ENCODE measurements around the gene KCNK3. TPM values are rescaled to one million over a fixed set of nuclear protein-coding genes. Genes with fewer than 3 reads are reported as not detected.

The KCNK3 gene
- total RNA-seq, 1 donor from 2014 or later = 6.6 TPM

DNA sequence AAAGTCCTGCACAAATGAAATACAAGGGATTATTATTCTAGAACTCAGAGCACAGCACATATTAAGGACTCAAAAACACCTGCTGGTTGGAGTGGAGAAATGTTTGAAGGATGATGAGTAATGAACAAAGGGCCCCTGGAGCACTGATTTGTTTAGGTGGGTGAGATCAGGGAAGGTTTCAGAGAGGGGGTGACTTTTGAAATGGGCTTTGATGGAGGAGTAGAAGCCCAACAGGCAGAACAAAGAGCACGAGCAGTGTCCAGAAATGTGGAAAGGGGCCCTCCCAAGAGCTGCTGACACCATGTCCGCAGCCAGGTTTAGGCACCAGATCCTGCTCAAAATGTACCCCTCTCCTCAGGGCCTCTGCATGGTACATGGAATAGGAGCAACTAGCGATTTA, 23.8 kb downstream of the KCNK3 start:
- Mint-ChIP-seq H3K9me3 (no peaks in the 10 kb centered on the region), H3K27ac (no peak overlapping the region), H3K4me3 (no peak overlapping the region), H3K36me3 (no peaks in the 10 kb centered on the region), H3K4me1 (peaks cover 35% of the 10 kb centered on the region), H3K27me3 (ENCODE audit: low read depth) (no peaks in the 10 kb centered on the region)
- DNase-seq (ENCODE audit: low spot score in 2 of 2, unreplicated experiment in 2 of 2) = no peak
- no peak for TF ChIP-seq CTCF (IDR thresholded peaks at IDR 0.05; ENCODE audit: unreplicated experiment)

GRCh38 chr2:26716769-26717168, 24.2 kb downstream of the KCNK3 start:
- Mint-ChIP-seq H3K36me3 (no peaks in the 10 kb centered on the region), H3K9me3 (no peaks in the 10 kb centered on the region), H3K4me3 (no peak overlapping the region), H3K27me3 (ENCODE audit: low read depth) (no peaks in the 10 kb centered on the region), H3K4me1 (peaks cover 33% of the 10 kb centered on the region), H3K27ac (no peak overlapping the region)
- TF ChIP-seq CTCF (IDR thresholded peaks at IDR 0.05; ENCODE audit: unreplicated experiment) = no peak
- DNase-seq (ENCODE audit: low spot score in 2 of 2, unreplicated experiment in 2 of 2) = no peak

GRCh38 chr2:26717362-26717761, 24.8 kb downstream of the KCNK3 start:
- TF ChIP-seq CTCF (IDR thresholded peaks at IDR 0.05; ENCODE audit: unreplicated experiment) = no peak
- H3K36me3 Mint-ChIP-seq = no peaks in the 10 kb centered on the region
- H3K27me3 Mint-ChIP-seq (ENCODE audit: low read depth) = no peaks in the 10 kb centered on the region
- no peak for DNase-seq (ENCODE audit: low spot score in 2 of 2, unreplicated experiment in 2 of 2)
- H3K27ac Mint-ChIP-seq = no peak overlapping the region
- peaks cover 28% of the 10 kb centered on the region for H3K4me1 Mint-ChIP-seq
- H3K4me3 Mint-ChIP-seq = no peak overlapping the region
- H3K9me3 Mint-ChIP-seq = no peaks in the 10 kb centered on the region

GRCh38 chr2:26718949-26719686, 26.6 kb downstream of the KCNK3 start:
- no peaks in the 10 kb centered on the region for H3K27me3 Mint-ChIP-seq (ENCODE audit: low read depth)
- H3K27ac Mint-ChIP-seq = peak overlapping the region; percentile 59
- peaks cover 24% of the 10 kb centered on the region for H3K4me1 Mint-ChIP-seq
- no peak for TF ChIP-seq CTCF (IDR thresholded peaks at IDR 0.05; ENCODE audit: unreplicated experiment)
- no peak for DNase-seq (ENCODE audit: low spot score in 2 of 2, unreplicated experiment in 2 of 2)
- no peak overlapping the region for H3K4me3 Mint-ChIP-seq
- no peaks in the 10 kb centered on the region for H3K36me3 Mint-ChIP-seq
- H3K9me3 Mint-ChIP-seq = no peaks in the 10 kb centered on the region

- peaks cover 32% of the 10 kb centered on the region for H3K4me1 Mint-ChIP-seq
- H3K36me3 Mint-ChIP-seq = no peaks in the 10 kb centered on the region
- no peak overlapping the region for H3K4me3 Mint-ChIP-seq
- H3K27ac Mint-ChIP-seq = peak overlapping the region; percentile 87
- H3K27me3 Mint-ChIP-seq (ENCODE audit: low read depth) = no peaks in the 10 kb centered on the region
- no peak for TF ChIP-seq CTCF (IDR thresholded peaks at IDR 0.05; ENCODE audit: unreplicated experiment)
- DNase-seq (ENCODE audit: low spot score in 2 of 2, unreplicated experiment in 2 of 2) = peak in 1 of 2 experiments; percentile 60
- no peaks in the 10 kb centered on the region for H3K9me3 Mint-ChIP-seq
Measured at GRCh38 chr2:26720322-26721114, 28.0 kb downstream of the KCNK3 start.
